ENCODE measurements around the gene MAP4K2. TPM values are rescaled to one million over a fixed set of nuclear protein-coding genes. Genes with fewer than 3 reads are reported as not detected.

The MAP4K2 gene
- total and polyA plus RNA-seq, 9 of the 15 experiments (the other 6 are each of a cell fraction or from before 2014, with no cell fraction given) = 0.13 to 14.5 (median 7.3) TPM

- TF ChIP-seq SP2 (IDR thresholded peaks at IDR 0.05; ENCODE audit: extremely low read depth, low read depth, low read length, poor library complexity, severe bottlenecking) (no peak), SOX6 (IDR thresholded peaks at IDR 0.05) (0 out of 2 replicates have a peak, but pooled peaks have one; percentile 12), FOXP4 (CRISPR knock-in tag; IDR thresholded peaks at IDR 0.05; ENCODE audit: borderline replicate concordance) (no peak), SLC30A9 (CRISPR knock-in tag; IDR thresholded peaks at IDR 0.05) (no peak), SP1 (CRISPR knock-in tag; IDR thresholded peaks at IDR 0.05) (peak; percentile 73; the same call in 1 of the 2 replicates), NELFE (IDR thresholded peaks at IDR 0.05; ENCODE audit: insufficient read depth, insufficient read length) (no peak), ZNF740 (CRISPR knock-in tag; IDR thresholded peaks at IDR 0.05) (no peak), ZNF740 (tag; IDR thresholded peaks at IDR 0.05) (no peak), ZBED1 (IDR thresholded peaks at IDR 0.05) (peak; percentile 79; the same call in 1 of the 2 replicates), ZNF239 (CRISPR knock-in tag; IDR thresholded peaks at IDR 0.05) (no peak), EP300 (IDR thresholded peaks at IDR 0.05; ENCODE audit: low read length) (peak; percentile 54), TEAD4 (IDR thresholded peaks at IDR 0.05; ENCODE audit: low read length) (peak; percentile 61), TEAD4 (CRISPR knock-in tag; IDR thresholded peaks at IDR 0.05; ENCODE audit: borderline replicate concordance) (no peak), GABPB1 (CRISPR knock-in tag; IDR thresholded peaks at IDR 0.05) (peak; percentile 37; the same call in 1 of the 2 replicates), RBM34 (IDR thresholded peaks at IDR 0.05; ENCODE audit: borderline replicate concordance, insufficient read depth, low read length) (no peak), SMARCA5 (IDR thresholded peaks at IDR 0.05) (no peak), CHD4 (IDR thresholded peaks at IDR 0.05; ENCODE audit: insufficient read depth, insufficient replicate concordance, low read depth, low read length, poor library complexity, severe bottlenecking) (no peak), ZFP91 (CRISPR knock-in tag; IDR thresholded peaks at IDR 0.05) (no peak), ZNF449 (CRISPR knock-in tag; IDR thresholded peaks at IDR 0.05) (no peak), CREB1 (IDR thresholded peaks at IDR 0.05) (peak; percentile 74), CREB1 (CRISPR knock-in tag; IDR thresholded peaks at IDR 0.05) (peak; percentile 82), ZNF134 (CRISPR knock-in tag; conservative IDR thresholded peaks at IDR 0.05) (no peak), ZNF785 (CRISPR knock-in tag; IDR thresholded peaks at IDR 0.05) (no peak), TAF9B (IDR thresholded peaks at IDR 0.05; ENCODE audit: partially characterized antibody) (peak; percentile 11)
These were observed 24.3 kb downstream of the MAP4K2 start, which contains the start of gene SF1 (continued) for GRCh38 chr11:64778473-64779298.

Measured in K562 (cell line).